ENCODE results near the gene KIRREL1. TPM values are rescaled to one million over a fixed set of nuclear protein-coding genes. Genes with fewer than 3 reads are reported as not detected.

KIRREL1 gene
- total and polyA plus RNA-seq, 2 of the 13 experiments (the other 11 are each of a cell fraction or from before 2014, with no cell fraction given) = 0.02 to 0.03 TPM

DNA sequence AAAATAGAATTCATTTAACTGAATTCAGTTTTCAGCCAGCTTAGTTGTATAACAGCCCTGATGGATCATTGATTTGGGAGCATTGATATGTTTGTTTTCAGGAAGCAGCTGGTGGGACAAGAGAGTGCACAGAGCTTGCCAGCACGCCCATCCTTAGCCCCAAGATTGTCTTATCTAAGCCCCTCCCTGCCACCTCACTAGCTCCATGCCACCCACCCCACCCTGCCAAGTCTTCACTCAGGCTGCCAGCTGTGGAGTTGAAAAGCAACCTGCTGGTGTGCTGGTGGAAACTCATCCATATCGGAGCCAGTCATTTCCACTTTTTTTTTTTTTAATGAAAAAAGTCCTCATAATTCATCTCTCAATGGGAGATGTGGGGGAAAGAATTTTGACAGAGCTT, 11.8 kb downstream of the KIRREL1 start (continued):
- TF ChIP-seq, protein P1, sequence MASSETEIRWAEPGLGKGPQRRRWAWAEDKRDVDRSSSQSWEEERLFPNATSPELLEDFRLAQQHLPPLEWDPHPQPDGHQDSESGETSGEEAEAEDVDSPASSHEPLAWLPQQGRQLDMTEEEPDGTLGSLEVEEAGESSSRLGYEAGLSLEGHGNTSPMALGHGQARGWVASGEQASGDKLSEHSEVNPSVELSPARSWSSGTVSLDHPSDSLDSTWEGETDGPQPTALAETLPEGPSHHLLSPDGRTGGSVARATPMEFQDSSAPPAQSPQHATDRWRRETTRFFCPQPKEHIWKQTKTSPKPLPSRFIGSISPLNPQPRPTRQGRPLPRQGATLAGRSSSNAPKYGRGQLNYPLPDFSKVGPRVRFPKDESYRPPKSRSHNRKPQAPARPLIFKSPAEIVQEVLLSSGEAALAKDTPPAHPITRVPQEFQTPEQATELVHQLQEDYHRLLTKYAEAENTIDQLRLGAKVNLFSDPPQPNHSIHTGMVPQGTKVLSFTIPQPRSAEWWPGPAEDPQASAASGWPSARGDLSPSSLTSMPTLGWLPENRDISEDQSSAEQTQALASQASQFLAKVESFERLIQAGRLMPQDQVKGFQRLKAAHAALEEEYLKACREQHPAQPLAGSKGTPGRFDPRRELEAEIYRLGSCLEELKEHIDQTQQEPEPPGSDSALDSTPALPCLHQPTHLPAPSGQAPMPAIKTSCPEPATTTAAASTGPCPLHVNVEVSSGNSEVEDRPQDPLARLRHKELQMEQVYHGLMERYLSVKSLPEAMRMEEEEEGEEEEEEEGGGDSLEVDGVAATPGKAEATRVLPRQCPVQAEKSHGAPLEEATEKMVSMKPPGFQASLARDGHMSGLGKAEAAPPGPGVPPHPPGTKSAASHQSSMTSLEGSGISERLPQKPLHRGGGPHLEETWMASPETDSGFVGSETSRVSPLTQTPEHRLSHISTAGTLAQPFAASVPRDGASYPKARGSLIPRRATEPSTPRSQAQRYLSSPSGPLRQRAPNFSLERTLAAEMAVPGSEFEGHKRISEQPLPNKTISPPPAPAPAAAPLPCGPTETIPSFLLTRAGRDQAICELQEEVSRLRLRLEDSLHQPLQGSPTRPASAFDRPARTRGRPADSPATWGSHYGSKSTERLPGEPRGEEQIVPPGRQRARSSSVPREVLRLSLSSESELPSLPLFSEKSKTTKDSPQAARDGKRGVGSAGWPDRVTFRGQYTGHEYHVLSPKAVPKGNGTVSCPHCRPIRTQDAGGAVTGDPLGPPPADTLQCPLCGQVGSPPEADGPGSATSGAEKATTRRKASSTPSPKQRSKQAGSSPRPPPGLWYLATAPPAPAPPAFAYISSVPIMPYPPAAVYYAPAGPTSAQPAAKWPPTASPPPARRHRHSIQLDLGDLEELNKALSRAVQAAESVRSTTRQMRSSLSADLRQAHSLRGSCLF (CRISPR knock-in tag; IDR thresholded peaks at IDR 0.05; ENCODE audit: borderline replicate concordance) = no peak
- TF ChIP-seq SMYD3 (CRISPR knock-in tag; IDR thresholded peaks at IDR 0.05) = no peak
- no peak for TF ChIP-seq CBFB (CRISPR knock-in tag; IDR thresholded peaks at IDR 0.05)
- TF ChIP-seq NR3C1 (CRISPR knock-in tag; IDR thresholded peaks at IDR 0.05) = no peak
- no peak for TF ChIP-seq TBL1XR1 (IDR thresholded peaks at IDR 0.05; ENCODE audit: borderline replicate concordance, low read length, partially characterized antibody)
- TF ChIP-seq MYC (CRISPR knock-in tag; IDR thresholded peaks at IDR 0.05; ENCODE audit: borderline replicate concordance) = no peak
- TF ChIP-seq SMARCE1 (IDR thresholded peaks at IDR 0.05; ENCODE audit: borderline replicate concordance) = no peak
- TF ChIP-seq ZSCAN22 (CRISPR knock-in tag; IDR thresholded peaks at IDR 0.05) = no peak
- TF ChIP-seq ZNF768 (CRISPR knock-in tag; IDR thresholded peaks at IDR 0.05) = no peak
- TF ChIP-seq, protein P2, sequence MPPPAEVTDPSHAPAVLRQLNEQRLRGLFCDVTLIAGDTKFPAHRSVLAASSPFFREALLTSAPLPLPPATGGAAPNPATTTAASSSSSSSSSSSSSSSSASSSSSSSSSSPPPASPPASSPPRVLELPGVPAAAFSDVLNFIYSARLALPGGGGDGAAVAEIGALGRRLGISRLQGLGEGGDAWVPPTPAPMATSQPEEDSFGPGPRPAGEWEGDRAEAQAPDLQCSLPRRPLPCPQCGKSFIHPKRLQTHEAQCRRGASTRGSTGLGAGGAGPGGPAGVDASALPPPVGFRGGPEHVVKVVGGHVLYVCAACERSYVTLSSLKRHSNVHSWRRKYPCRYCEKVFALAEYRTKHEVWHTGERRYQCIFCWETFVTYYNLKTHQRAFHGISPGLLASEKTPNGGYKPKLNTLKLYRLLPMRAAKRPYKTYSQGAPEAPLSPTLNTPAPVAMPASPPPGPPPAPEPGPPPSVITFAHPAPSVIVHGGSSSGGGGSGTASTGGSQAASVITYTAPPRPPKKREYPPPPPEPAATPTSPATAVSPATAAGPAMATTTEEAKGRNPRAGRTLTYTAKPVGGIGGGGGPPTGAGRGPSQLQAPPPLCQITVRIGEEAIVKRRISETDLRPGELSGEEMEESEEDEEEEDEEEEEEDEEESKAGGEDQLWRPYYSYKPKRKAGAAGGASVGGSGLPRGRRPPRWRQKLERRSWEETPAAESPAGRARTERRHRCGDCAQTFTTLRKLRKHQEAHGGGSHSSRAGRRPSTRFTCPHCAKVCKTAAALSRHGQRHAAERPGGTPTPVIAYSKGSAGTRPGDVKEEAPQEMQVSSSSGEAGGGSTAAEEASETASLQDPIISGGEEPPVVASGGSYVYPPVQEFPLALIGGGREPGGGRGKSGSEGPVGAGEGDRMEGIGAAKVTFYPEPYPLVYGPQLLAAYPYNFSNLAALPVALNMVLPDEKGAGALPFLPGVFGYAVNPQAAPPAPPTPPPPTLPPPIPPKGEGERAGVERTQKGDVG (CRISPR knock-in tag; IDR thresholded peaks at IDR 0.05; ENCODE audit: borderline replicate concordance) = no peak

Data from HepG2 (cell line).